Bronchus fibroblast of lung (primary cell): ENCODE results near the gene MAP3K14. TPM values are rescaled to one million over a fixed set of nuclear protein-coding genes. Genes with fewer than 3 reads are reported as not detected.

ENCODE experiments used
- total RNA-seq: library from RNA; depleted of rRNA; stranded (reverse); fragments of >200 nt; gene quantifications from 2 replicates; pipeline ENCODE4 v1.2.3, GENCODE V29; 2015

Gene MAP3K14
- total RNA-seq: 4.3 and 4.4 TPM in 2 replicates

DNA sequence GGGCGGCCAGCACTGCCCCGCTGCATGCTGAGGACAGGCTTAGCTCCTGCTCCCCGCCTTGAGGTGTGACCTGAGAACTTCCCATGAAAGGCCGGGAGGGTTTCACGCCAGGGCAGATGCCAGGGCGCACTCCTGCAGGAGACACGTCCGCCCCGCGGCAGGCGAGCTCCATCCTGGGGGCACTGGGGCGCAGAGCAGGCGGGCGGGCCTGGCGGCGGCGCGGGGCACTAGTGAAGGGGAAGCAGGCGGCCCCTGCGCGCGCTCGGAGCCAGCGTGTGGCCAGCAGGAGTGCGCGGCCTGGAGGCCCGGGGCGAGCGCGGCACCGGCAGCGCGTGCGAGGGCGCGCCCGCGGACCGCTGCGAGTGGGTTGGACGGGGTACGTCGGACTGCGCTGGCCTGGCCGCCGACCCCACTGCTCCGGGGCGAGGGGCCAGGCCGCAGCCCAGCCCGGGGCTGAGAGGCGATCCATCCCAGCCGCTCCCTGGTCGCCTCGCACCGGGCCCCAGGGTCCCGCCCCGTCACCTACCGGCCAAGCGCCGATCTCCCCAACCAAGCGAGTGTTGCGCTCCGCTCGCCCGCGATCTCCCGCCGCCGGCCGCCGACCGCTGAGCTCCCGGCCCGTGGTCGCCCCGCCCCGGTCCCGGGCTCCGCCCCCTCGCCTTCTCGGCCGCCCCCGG, at the start of gene MAP3K14:
Gene MAP3K14 (minus strand): TSS at position 587 of the 677 bp plus-strand sequence. CDS start 26,275 bp downstream, outside the sequence.

DNA sequence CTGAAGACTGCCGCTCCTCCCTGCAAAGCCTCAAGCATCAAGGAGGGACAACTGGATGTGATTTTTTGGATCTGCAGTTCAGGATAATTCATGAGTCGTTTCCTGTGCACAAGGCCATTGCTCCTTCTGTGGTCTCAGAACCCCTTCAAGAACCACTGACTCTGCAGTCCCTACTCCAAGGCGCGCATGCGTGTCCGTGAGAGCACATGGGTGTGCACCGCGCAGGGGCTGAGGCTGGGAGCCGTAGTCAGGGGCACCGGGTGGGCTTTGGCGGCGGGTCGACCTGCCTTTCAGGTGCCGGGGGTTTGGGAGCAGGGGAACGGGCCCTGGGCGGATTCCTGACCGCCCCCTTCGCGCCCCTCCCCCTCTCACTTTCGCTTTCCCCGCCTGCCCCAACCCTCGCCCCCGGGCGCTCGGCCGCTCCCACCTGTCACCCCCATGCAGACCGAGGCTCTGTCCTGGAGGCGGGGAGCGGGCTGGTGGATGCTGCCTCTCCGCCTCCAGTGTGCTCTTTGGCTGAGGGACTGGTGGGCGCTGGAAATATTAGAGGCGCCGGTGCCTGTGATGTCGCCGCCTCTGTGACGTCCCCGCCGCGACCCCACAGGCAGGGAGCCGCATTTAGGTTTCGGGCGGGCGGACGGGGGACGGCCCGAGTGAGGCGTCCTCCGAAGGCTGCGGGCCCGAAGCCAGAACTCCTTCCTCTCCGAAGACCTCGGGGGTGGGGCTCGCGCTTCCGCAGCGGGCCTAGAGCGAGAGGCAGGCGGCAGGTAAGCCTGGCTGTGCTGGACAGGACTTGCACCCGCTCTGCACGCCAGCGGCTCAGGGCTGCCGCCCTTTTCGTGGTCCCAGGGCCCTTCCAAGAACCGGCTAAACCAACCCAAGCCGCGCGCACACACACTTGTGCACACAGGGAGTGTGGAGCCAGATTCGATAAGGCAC, 55.0 kb downstream of the MAP3K14 start, which contains the start of gene SPATA32:
Gene SPATA32 (minus strand): TSS at position 518 of the 939 bp plus-strand sequence. CDS start 78 bp downstream, at position 440.

DNA sequence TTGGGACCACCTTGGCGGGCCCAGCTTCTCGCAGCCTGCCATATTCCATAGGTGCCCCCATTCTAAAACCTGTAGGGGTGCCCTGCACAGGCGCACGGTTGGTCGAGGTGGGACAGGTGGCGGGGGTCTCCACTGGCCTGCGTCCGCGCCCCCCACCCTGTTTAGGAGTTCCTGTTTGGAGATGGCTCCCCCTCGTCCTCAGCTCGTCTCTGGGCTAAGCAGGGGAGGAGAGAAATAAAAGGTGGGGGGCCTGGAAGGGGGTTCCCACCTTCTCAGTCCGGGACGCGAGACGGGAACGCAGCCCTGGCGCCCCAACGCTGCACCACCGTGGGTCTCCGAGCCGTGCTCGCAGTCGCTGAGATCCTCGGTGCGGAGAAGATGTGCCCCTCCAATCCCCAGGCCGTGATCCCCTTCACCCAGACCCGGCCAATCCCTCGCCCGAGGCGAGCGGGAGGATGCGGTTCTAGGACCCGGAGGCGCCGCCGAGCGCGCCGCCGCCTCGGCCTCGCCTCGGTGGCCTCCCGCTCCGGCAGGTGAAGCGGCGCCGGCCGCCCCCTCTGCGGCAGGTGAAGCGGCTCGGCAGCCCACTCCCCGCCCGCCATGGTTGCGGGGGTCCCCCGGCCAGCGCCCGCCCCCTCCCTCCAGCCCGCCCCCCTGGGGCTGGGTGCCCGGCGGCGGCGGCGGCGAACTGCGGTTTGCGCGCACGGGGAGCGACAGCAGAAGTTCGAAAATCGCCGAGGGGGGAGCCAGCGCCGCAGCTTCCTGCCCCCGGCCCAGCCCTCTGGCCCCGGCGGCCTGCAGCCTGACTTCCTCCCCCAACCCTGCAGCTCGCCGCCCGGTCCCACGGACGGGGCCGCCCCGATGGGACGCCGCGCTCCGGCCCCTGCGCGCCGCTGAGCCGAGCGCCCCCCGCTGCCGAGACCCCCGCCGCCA, 95.5 kb downstream of the MAP3K14 start, which contains the start of gene FMNL1:
Gene FMNL1 (plus strand): TSS at position 805 of the 933 bp plus-strand sequence. CDS start 240 bp downstream, outside the sequence.

Other genes with a start within 250 kb of the MAP3K14 start
- 17.1 and 26.1 TPM in 2 replicates for gene PLCD3, start 184.5 kb downstream of the MAP3K14 start, total RNA-seq
- 5.9 and 7.1 TPM in 2 replicates for gene ACBD4, start 181.3 kb downstream of the MAP3K14 start, total RNA-seq
- 10.4 and 11.9 TPM in 2 replicates for gene HEXIM1, start 168.5 kb downstream of the MAP3K14 start, total RNA-seq
- gene HEXIM2, start 155.1 kb downstream of the MAP3K14 start, total RNA-seq: 9.7 and 10.9 TPM in 2 replicates
- 2.7 and 4.0 TPM in 2 replicates for gene FMNL1, start 95.1 kb downstream of the MAP3K14 start, total RNA-seq
- not detected in 2 replicates for gene SPATA32, start 54.9 kb downstream of the MAP3K14 start, total RNA-seq
- gene ARHGAP27, start 115.8 kb upstream of the MAP3K14 start, total RNA-seq: 0.59 and 2.4 TPM in 2 replicates
- gene PLEKHM1, start 173.7 kb upstream of the MAP3K14 start, total RNA-seq: 13.4 and 14.0 TPM in 2 replicates